PFSK-1 (cell line): ENCODE measurements around the gene GSN.

Source experiments
- FOXP2 ChIP-seq: optimal IDR thresholded peaks from 2 replicates; pipeline ENCODE3; 2011; ENCODE audit warnings: borderline replicate concordance, control low read depth, inconsistent platforms; ENCODE audit not compliant: insufficient read depth; ENCODE audit errors: extremely low read length, extremely low read depth
- POLR2AphosphoS5 ChIP-seq: IDR thresholded peaks from 2 replicates; pipeline ENCODE4 v1.6.1; 2012; ENCODE audit warnings: low read depth, mild to moderate bottlenecking, control low read depth, low read length, moderate library complexity
- SIN3A ChIP-seq: IDR thresholded peaks from 2 replicates; pipeline ENCODE4 v1.6.1; 2012; ENCODE audit warnings: mild to moderate bottlenecking, low read length, moderate library complexity, borderline replicate concordance; ENCODE audit not compliant: insufficient read depth
- TAF1 ChIP-seq: IDR thresholded peaks from 2 replicates; pipeline ENCODE4 v1.6.1; 2012; ENCODE audit warnings: low read length, control low read depth, borderline replicate concordance; ENCODE audit not compliant: insufficient read depth
- TF ChIP-seq, protein P1 (sequence below), 2 experiments: IDR thresholded peaks; 2 replicates each; pipeline versions ENCODE4 v1.6.1 to v1.8.0; 2011 to 2012; ENCODE audit warnings: low read depth in 2 of 2, low read length in 2 of 2, control low read depth in 1 of 2, inconsistent platforms in 1 of 2, mild to moderate bottlenecking in 1 of 2, moderate library complexity in 1 of 2; ENCODE audit not compliant: insufficient read depth in 1 of 2

DNA sequence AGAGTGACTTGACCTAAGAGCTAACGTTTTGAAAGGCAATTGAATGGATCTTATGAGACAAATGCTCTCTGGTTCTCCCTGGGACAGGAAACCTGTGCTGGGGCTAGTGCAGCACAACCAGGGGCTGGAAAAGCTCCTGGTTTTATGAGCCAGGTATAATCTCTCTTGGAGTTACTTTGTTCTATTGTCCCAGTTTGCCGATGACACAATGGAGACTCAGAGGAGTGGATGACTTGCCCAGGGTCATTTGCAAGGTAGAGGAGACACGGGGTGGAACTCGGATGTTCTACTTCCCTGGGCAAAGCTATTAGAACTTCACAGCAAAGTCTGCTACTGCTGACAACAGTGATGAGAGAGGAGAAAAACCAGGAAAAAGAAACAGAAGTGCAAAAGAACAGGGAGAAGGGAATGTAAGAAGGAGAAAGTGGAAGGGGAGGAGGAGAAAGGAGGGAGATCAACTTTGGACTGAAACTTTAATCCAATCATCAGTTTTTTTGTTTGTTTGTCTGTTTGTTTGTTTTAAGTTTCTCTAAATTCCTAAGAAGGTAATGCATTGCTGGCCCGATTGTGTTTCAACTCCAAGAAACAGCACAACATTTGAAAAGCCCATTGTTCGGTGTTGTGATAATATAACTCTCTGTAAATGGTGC is 7.4 kb upstream of the GSN start:
- TF ChIP-seq, protein P1, sequence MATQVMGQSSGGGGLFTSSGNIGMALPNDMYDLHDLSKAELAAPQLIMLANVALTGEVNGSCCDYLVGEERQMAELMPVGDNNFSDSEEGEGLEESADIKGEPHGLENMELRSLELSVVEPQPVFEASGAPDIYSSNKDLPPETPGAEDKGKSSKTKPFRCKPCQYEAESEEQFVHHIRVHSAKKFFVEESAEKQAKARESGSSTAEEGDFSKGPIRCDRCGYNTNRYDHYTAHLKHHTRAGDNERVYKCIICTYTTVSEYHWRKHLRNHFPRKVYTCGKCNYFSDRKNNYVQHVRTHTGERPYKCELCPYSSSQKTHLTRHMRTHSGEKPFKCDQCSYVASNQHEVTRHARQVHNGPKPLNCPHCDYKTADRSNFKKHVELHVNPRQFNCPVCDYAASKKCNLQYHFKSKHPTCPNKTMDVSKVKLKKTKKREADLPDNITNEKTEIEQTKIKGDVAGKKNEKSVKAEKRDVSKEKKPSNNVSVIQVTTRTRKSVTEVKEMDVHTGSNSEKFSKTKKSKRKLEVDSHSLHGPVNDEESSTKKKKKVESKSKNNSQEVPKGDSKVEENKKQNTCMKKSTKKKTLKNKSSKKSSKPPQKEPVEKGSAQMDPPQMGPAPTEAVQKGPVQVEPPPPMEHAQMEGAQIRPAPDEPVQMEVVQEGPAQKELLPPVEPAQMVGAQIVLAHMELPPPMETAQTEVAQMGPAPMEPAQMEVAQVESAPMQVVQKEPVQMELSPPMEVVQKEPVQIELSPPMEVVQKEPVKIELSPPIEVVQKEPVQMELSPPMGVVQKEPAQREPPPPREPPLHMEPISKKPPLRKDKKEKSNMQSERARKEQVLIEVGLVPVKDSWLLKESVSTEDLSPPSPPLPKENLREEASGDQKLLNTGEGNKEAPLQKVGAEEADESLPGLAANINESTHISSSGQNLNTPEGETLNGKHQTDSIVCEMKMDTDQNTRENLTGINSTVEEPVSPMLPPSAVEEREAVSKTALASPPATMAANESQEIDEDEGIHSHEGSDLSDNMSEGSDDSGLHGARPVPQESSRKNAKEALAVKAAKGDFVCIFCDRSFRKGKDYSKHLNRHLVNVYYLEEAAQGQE (IDR thresholded peaks at IDR 0.05; ENCODE audit: insufficient read depth in 1 of 2, low read depth in 2 of 2, low read length in 2 of 2) = no peak
- no peak for TF ChIP-seq POLR2AphosphoS5
- TF ChIP-seq TAF1 = no peak
- TF ChIP-seq FOXP2 = no peak
- TF ChIP-seq SIN3A = no peak
